Endothelial cell of umbilical vein (primary cell): Measurements from ENCODE around the gene USP8.

Experiments used
- EZH2 ChIP-seq: IDR thresholded peaks from 2 replicates; pipeline ENCODE4 v1.6.1; 2012; ENCODE audit warnings: borderline replicate concordance, low read depth, mild to moderate bottlenecking, moderate library complexity, low read length, inconsistent platforms; ENCODE audit not compliant: severe bottlenecking
- MAX ChIP-seq: IDR thresholded peaks from 2 replicates; pipeline ENCODE4 v1.6.1; 2011; ENCODE audit not compliant: insufficient read depth, insufficient read length
- MYC ChIP-seq: IDR thresholded peaks from one replicate; pipeline ENCODE4 v1.6.1; 2011; ENCODE audit warnings: mild to moderate bottlenecking, low read depth, low read length
- POLR2A ChIP-seq: IDR thresholded peaks from 2 replicates; pipeline ENCODE4 v1.6.1; 2012; ENCODE audit warnings: low read depth, mild to moderate bottlenecking, control low read depth, low read length
- POLR2AphosphoS5 ChIP-seq: IDR thresholded peaks from 2 replicates; pipeline ENCODE4 v1.6.1; 2012; ENCODE audit warnings: low read depth, mild to moderate bottlenecking, control low read depth, low read length, moderate library complexity; ENCODE audit not compliant: insufficient read depth
- TF ChIP-seq, protein P1 (sequence below), 2 donors: IDR thresholded peaks; 1 replicate in 1 of 2; 2 replicates in 1 of 2; pipeline ENCODE4 v1.5.1; 2011; ENCODE audit warnings: low read length in 2 of 2, mild to moderate bottlenecking in 2 of 2, moderate library complexity in 2 of 2, control low read depth in 1 of 2, inconsistent platforms in 1 of 2, low read depth in 1 of 2; ENCODE audit not compliant: insufficient read depth in 1 of 2; ENCODE audit errors: extremely low read depth in 1 of 2

GRCh38 chr15:50424066-50424890, at the start of gene USP8:
- TF ChIP-seq POLR2AphosphoS5 (peak; percentile 69), EZH2 (no peak), MYC (no peak), POLR2A (peak; percentile 96), MAX (no peak)
- TF ChIP-seq, protein P1, sequence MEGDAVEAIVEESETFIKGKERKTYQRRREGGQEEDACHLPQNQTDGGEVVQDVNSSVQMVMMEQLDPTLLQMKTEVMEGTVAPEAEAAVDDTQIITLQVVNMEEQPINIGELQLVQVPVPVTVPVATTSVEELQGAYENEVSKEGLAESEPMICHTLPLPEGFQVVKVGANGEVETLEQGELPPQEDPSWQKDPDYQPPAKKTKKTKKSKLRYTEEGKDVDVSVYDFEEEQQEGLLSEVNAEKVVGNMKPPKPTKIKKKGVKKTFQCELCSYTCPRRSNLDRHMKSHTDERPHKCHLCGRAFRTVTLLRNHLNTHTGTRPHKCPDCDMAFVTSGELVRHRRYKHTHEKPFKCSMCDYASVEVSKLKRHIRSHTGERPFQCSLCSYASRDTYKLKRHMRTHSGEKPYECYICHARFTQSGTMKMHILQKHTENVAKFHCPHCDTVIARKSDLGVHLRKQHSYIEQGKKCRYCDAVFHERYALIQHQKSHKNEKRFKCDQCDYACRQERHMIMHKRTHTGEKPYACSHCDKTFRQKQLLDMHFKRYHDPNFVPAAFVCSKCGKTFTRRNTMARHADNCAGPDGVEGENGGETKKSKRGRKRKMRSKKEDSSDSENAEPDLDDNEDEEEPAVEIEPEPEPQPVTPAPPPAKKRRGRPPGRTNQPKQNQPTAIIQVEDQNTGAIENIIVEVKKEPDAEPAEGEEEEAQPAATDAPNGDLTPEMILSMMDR (IDR thresholded peaks at IDR 0.05; ENCODE audit: extremely low read depth in 1 of 2, insufficient read depth in 1 of 2, low read depth in 1 of 2, low read length in 2 of 2), result no peak
